ENCODE measurements around the gene SAV1.

Gene SAV1

GRCh38 chr14:50612806-50613205, 55.3 kb downstream of the SAV1 start:
- Histone ChIP-seq H3K4me3 (ENCODE audit: low read depth, low read length) (no peak overlapping the region), H3K36me3 (replicated peaks) (no peaks in the 10 kb centered on the region), H3K27me3 (replicated peaks) (no peaks in the 10 kb centered on the region), H3K27ac (no peak overlapping the region)
- TF ChIP-seq, protein P1, sequence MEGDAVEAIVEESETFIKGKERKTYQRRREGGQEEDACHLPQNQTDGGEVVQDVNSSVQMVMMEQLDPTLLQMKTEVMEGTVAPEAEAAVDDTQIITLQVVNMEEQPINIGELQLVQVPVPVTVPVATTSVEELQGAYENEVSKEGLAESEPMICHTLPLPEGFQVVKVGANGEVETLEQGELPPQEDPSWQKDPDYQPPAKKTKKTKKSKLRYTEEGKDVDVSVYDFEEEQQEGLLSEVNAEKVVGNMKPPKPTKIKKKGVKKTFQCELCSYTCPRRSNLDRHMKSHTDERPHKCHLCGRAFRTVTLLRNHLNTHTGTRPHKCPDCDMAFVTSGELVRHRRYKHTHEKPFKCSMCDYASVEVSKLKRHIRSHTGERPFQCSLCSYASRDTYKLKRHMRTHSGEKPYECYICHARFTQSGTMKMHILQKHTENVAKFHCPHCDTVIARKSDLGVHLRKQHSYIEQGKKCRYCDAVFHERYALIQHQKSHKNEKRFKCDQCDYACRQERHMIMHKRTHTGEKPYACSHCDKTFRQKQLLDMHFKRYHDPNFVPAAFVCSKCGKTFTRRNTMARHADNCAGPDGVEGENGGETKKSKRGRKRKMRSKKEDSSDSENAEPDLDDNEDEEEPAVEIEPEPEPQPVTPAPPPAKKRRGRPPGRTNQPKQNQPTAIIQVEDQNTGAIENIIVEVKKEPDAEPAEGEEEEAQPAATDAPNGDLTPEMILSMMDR (IDR thresholded peaks at IDR 0.05; ENCODE audit: low read depth, low read length, missing control alignments) = no peak
- in situ Hi-C loops (cut with HindIII; ENCODE audit: low pct_ligation_motif_present, low sequenced_read_pairs) = no loop called here
- no peak for DNase-seq

DNA sequence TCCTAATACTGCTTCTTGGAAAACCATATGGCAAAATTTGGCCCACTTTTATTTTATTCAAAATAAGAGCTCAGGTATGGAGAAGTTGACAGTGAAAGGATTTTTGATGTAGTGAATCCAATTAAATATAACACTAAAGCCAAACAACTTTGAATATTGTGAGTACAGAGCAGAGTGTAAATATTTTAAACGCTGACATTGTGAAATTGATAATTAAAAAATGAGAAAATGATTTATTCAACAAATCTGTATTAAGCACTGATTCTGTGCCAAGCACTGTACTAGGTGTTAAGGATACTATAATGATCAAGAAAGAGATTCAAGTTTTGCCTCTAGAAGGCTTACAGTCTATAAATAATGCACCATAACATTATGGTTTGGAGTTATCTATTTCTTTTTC, 57.6 kb downstream of the SAV1 start:
- DNase-seq = no peak
- in situ Hi-C loops (cut with HindIII; ENCODE audit: low pct_ligation_motif_present, low sequenced_read_pairs) = no loop called here
- H3K36me3 ChIP-seq (replicated peaks) = no peaks in the 10 kb centered on the region
- no peak overlapping the region for H3K27ac ChIP-seq
- no peaks in the 10 kb centered on the region for H3K27me3 ChIP-seq (replicated peaks)
- H3K4me3 ChIP-seq (ENCODE audit: low read depth, low read length) = no peak overlapping the region
- TF ChIP-seq, protein P1 (IDR thresholded peaks at IDR 0.05; ENCODE audit: low read depth, low read length, missing control alignments) = no peak

- H3K27me3 ChIP-seq (replicated peaks) = no peaks in the 10 kb centered on the region
- in situ Hi-C loops (cut with HindIII; ENCODE audit: low pct_ligation_motif_present, low sequenced_read_pairs) = no loop called here
- no peak overlapping the region for H3K4me3 ChIP-seq (ENCODE audit: low read depth, low read length)
- no peak overlapping the region for H3K27ac ChIP-seq
- no peaks in the 10 kb centered on the region for H3K36me3 ChIP-seq (replicated peaks)
- TF ChIP-seq, protein P1 (IDR thresholded peaks at IDR 0.05; ENCODE audit: low read depth, low read length, missing control alignments) = no peak
- DNase-seq = no peak
Observed at GRCh38 chr14:50608302-50608851, 59.7 kb downstream of the SAV1 start.

DNA sequence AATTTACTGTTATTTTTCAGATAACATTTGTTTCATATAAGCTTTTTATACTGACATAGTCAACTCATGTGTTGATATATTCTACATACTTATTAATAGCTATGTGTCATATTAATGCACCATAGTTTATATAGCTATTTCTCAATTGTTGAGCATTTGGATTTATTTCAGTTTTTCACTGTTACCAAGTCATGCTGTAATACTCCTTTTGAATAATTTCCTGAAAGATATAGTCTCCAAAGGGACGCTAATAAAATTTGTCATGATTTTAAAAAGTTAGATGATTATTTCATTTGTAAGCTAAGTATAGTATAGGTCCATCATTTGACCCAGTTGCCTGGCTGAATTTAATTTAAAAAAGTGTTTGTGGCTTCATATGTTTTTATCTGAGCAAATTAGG, 60.3 kb downstream of the SAV1 start:
- Histone ChIP-seq H3K36me3 (replicated peaks) (no peaks in the 10 kb centered on the region), H3K4me3 (ENCODE audit: low read depth, low read length) (no peak overlapping the region), H3K27ac (no peak overlapping the region), H3K27me3 (replicated peaks) (no peaks in the 10 kb centered on the region)
- in situ Hi-C loops (cut with HindIII; ENCODE audit: low pct_ligation_motif_present, low sequenced_read_pairs) = no loop called here
- TF ChIP-seq, protein P1 (IDR thresholded peaks at IDR 0.05; ENCODE audit: low read depth, low read length, missing control alignments) = no peak
- no peak for DNase-seq

GRCh38 chr14:50607181-50607580, 60.9 kb downstream of the SAV1 start:
- H3K4me3 ChIP-seq (ENCODE audit: low read depth, low read length) = no peak overlapping the region
- no peaks in the 10 kb centered on the region for H3K27me3 ChIP-seq (replicated peaks)
- in situ Hi-C loops (cut with HindIII; ENCODE audit: low pct_ligation_motif_present, low sequenced_read_pairs) = no loop called here
- no peak overlapping the region for H3K27ac ChIP-seq
- no peak for DNase-seq
- TF ChIP-seq, protein P1 (IDR thresholded peaks at IDR 0.05; ENCODE audit: low read depth, low read length, missing control alignments) = no peak
- no peaks in the 10 kb centered on the region for H3K36me3 ChIP-seq (replicated peaks)

DNA sequence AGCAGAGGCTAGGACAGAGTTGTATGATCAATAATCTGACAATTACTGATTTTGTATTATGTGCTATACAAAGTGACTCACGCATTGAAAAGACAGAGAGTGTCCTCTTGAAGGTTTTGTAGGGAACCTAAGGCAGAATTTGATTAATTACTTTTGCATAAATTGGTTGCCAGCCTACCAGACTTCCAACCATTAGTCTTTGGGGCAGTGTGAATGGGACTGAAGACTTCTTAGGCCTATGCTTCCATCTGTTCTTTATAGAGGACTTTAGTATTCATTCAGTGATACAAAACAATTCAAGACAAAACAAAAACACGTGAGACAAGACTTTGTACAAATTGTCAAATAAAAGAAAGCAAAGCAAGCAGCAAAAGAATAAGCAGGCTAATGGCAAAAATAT, 61.6 kb downstream of the SAV1 start:
- in situ Hi-C loops (cut with HindIII; ENCODE audit: low pct_ligation_motif_present, low sequenced_read_pairs) = no loop called here
- Histone ChIP-seq H3K36me3 (replicated peaks) (no peaks in the 10 kb centered on the region), H3K27me3 (replicated peaks) (no peaks in the 10 kb centered on the region), H3K4me3 (ENCODE audit: low read depth, low read length) (no peak overlapping the region), H3K27ac (no peak overlapping the region)
- DNase-seq = no peak
- TF ChIP-seq, protein P1 (IDR thresholded peaks at IDR 0.05; ENCODE audit: low read depth, low read length, missing control alignments) = no peak
